Stomach (tissue), 4 donors: ENCODE data around the gene MBP.

ENCODE experiments used
- CTCF ChIP-seq, 7 experiments: fragments of 450-650 bp in 4 of 7; fragments of 200-600 bp in 3 of 7; sonication (generic) in 3 of 7; IDR thresholded peaks; one replicate each; pipeline ENCODE4 v1.5.1; 2016 to 2019; ENCODE audit warnings: antibody characterized with exemption in 7 of 7, control low read depth in 2 of 7, mild to moderate bottlenecking in 1 of 7
- POLR2A ChIP-seq, 4 donors: fragments of 450-650 bp; IDR thresholded peaks; one replicate each; pipeline ENCODE4 v1.6.1; 2016; ENCODE audit warnings: antibody characterized with exemption in 4 of 4, control low read depth in 2 of 4, mild to moderate bottlenecking in 1 of 4, moderate library complexity in 1 of 4
- POLR2AphosphoS5 ChIP-seq, 3 donors: sonication (generic); formaldehyde crosslinking; IDR thresholded peaks; one replicate each; pipeline ENCODE4 v1.6.1; 2016; ENCODE audit warnings: antibody characterized with exemption in 3 of 3

GRCh38 chr18:77017355-77017754 is 115.2 kb downstream of the MBP start:
- TF ChIP-seq CTCF (IDR thresholded peaks at IDR 0.05), result no peak
- no peak for TF ChIP-seq POLR2AphosphoS5 (IDR thresholded peaks at IDR 0.05)
- no peak for TF ChIP-seq POLR2A (IDR thresholded peaks at IDR 0.05)
